Cardiac muscle cell (in vitro differentiated cells and primary cell): ENCODE measurements around the gene DFFB. TPM values are rescaled to one million over a fixed set of nuclear protein-coding genes. Genes with fewer than 3 reads are reported as not detected.

Experiments
- DNase-seq, 2 donors: peaks; one replicate each; pipeline versions ENCODE4 v3.0.0 to v3.0.0-alpha.2; 2010 to 2017; ENCODE audit warnings: low read depth in 1 of 2, low spot score in 1 of 2
- H3K27ac ChIP-seq: fragments of 200-600 bp; sonication (generic); 2 replicates; pipeline ENCODE4 v1.5.1; 2016
- H3K27me3 ChIP-seq: fragments of 200-600 bp; sonication (generic); 2 replicates; pipeline ENCODE4 v1.6.0; 2016; ENCODE audit warnings: control low read depth
- H3K36me3 ChIP-seq: fragments of 200-600 bp; sonication (generic); 2 replicates; pipeline ENCODE4 v1.5.1; 2016; ENCODE audit warnings: control low read depth
- H3K4me1 ChIP-seq: fragments of 200-600 bp; sonication (generic); 2 replicates; pipeline ENCODE4 v1.8.1; 2017; ENCODE audit warnings: low read depth, mild to moderate bottlenecking, mixed run types
- H3K4me3 ChIP-seq: fragments of 200-600 bp; sonication (generic); 2 replicates; pipeline ENCODE4 v1.5.1; 2016; ENCODE audit warnings: mild to moderate bottlenecking
- H3K9me3 ChIP-seq: fragments of 200-600 bp; sonication (generic); 2 replicates; pipeline ENCODE4 v1.5.1; 2017; ENCODE audit warnings: low read depth, mild to moderate bottlenecking, control low read depth
- CTCF ChIP-seq: IDR thresholded peaks from 2 replicates; pipeline ENCODE4 v1.5.1; 2012; ENCODE audit warnings: low read depth, mild to moderate bottlenecking, low read length
- polyA plus RNA-seq: library from polyadenylated mRNA; unstranded; fragments of >200 nt; fragmentation: Nextera tagmentation; extraction: Ambion mirVana; gene quantifications from 2 replicates; pipeline ENCODE4 v1.2.1, GENCODE V29; 2016
- total RNA-seq: library from RNA; depleted of rRNA; stranded (reverse); fragments of >200 nt; gene quantifications from 2 replicates; pipeline ENCODE4 v1.2.3, GENCODE V29; 2016

Gene DFFB
- total and polyA plus RNA-seq, 2 experiments from 2014 or later = 6.5 to 8.0 TPM

GRCh38 chr1:3881193-3881480 is 23.9 kb downstream of the DFFB start:
- Histone ChIP-seq H3K27me3 (no peaks in the 10 kb centered on the region), H3K27ac (no peak overlapping the region), H3K9me3 (no peaks in the 10 kb centered on the region), H3K4me1 (no peaks in the 10 kb centered on the region), H3K36me3 (no peaks in the 10 kb centered on the region), H3K4me3 (no peak overlapping the region)
- no peak for DNase-seq
- no peak for TF ChIP-seq CTCF

GRCh38 chr1:3883194-3883925 is 26.1 kb downstream of the DFFB start:
- no peak overlapping the region for H3K4me3 ChIP-seq

GRCh38 chr1:3884966-3885365 is 27.7 kb downstream of the DFFB start:
- H3K9me3 ChIP-seq = no peaks in the 10 kb centered on the region
- no peak overlapping the region for H3K27ac ChIP-seq
- peaks cover 9% of the 10 kb centered on the region for H3K36me3 ChIP-seq
- no peak overlapping the region for H3K4me3 ChIP-seq
- no peaks in the 10 kb centered on the region for H3K27me3 ChIP-seq
- DNase-seq = no peak
- no peak for TF ChIP-seq CTCF
- H3K4me1 ChIP-seq = no peaks in the 10 kb centered on the region

More at GRCh38 chr1:3883194-3883925, 26.1 kb downstream of the DFFB start:
- Histone ChIP-seq H3K36me3 (peaks cover 6% of the 10 kb centered on the region), H3K27ac (no peak overlapping the region), H3K9me3 (no peaks in the 10 kb centered on the region), H3K4me1 (no peaks in the 10 kb centered on the region), H3K27me3 (no peaks in the 10 kb centered on the region)
- no peak for DNase-seq
- no peak for TF ChIP-seq CTCF

GRCh38 chr1:3885611-3886010 is 28.3 kb downstream of the DFFB start:
- Histone ChIP-seq H3K4me1 (no peaks in the 10 kb centered on the region), H3K27ac (no peak overlapping the region), H3K9me3 (no peaks in the 10 kb centered on the region), H3K27me3 (no peaks in the 10 kb centered on the region), H3K4me3 (no peak overlapping the region), H3K36me3 (peaks cover 16% of the 10 kb centered on the region)
- TF ChIP-seq CTCF = no peak
- DNase-seq = no peak

GRCh38 chr1:3886106-3886670 is 28.9 kb downstream of the DFFB start:
- DNase-seq = no peak
- no peak for TF ChIP-seq CTCF
- no peaks in the 10 kb centered on the region for H3K27me3 ChIP-seq
- peaks cover 17% of the 10 kb centered on the region for H3K36me3 ChIP-seq
- H3K4me1 ChIP-seq = no peaks in the 10 kb centered on the region
- H3K9me3 ChIP-seq = no peaks in the 10 kb centered on the region
- no peak overlapping the region for H3K4me3 ChIP-seq
- no peak overlapping the region for H3K27ac ChIP-seq
